ENCODE measurements around the gene DDX60.
A peak's percentile ranks its signal among the peaks of the same experiment; 100 is the strongest.
"Not testable (repeated sequence)": the region's sequence is repeated elsewhere in the genome, so short reads cannot be mapped to it uniquely, and the experiment has no call there.

The DDX60 gene

GRCh38 chr4:168220893-168221292, 97.7 kb downstream of the DDX60 start:
- no peaks in the 10 kb centered on the region for H3K4me1 ChIP-seq (ENCODE audit: control insufficient read depth in 2 of 2, insufficient read depth in 2 of 2, low read length in 2 of 2)
- H3K27me3 ChIP-seq (ENCODE audit: control insufficient read depth in 2 of 2, insufficient read depth in 2 of 2, low read length in 2 of 2) = no peaks in the 10 kb centered on the region
- H3K36me3 ChIP-seq (ENCODE audit: control insufficient read depth in 2 of 2, insufficient read depth in 2 of 2, low read length in 2 of 2) = peaks cover 14 to 33% of the 10 kb centered on the region in 2 donors
- no peak overlapping the region for H3K4me3 ChIP-seq (ENCODE audit: low read length in 2 of 2)
- H3K27ac ChIP-seq (ENCODE audit: low read depth in 2 of 2, low read length in 2 of 2) = no peak overlapping the region
- no peak overlapping the region for H3K9ac ChIP-seq (ENCODE audit: low read depth in 1 of 2, low read length in 2 of 2)
- H3K9me3 ChIP-seq (ENCODE audit: control insufficient read depth in 2 of 2, low read length in 2 of 2) = no peaks in the 10 kb centered on the region

DNA sequence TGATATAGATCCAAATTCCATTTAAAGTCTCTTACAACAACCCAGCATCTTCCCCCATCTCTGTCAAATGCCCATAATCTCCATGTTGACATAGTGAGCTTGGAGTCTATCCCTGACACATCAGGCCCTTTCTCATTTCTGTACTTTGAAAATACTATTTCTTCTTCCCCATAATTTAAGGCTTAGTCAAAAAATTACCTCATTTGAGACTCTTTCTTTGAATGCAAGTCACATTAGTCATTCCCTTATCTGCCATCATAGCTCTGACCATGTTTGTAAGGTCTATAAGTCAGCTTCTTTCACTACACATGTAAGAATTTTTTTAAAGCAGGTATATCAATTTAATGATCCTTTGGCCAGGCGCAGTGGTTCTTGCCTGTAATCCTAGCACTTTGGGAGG, 99.9 kb downstream of the DDX60 start:
- H3K4me1 ChIP-seq (ENCODE audit: control insufficient read depth in 2 of 2, insufficient read depth in 2 of 2, low read length in 2 of 2) = no peaks in the 10 kb centered on the region
- H3K27me3 ChIP-seq (ENCODE audit: control insufficient read depth in 2 of 2, insufficient read depth in 2 of 2, low read length in 2 of 2) = no peaks in the 10 kb centered on the region
- H3K27ac ChIP-seq (ENCODE audit: low read depth in 2 of 2, low read length in 2 of 2) = no peak overlapping the region
- no peak overlapping the region for H3K4me3 ChIP-seq (ENCODE audit: low read length in 2 of 2)
- H3K9me3 ChIP-seq (ENCODE audit: control insufficient read depth in 2 of 2, low read length in 2 of 2) = no peaks in the 10 kb centered on the region
- H3K9ac ChIP-seq (ENCODE audit: low read depth in 1 of 2, low read length in 2 of 2) = no peak overlapping the region
- peaks cover 11 to 29% of the 10 kb centered on the region in 2 donors for H3K36me3 ChIP-seq (ENCODE audit: control insufficient read depth in 2 of 2, insufficient read depth in 2 of 2, low read length in 2 of 2)

- not testable (repeated sequence) for H3K4me1 ChIP-seq (ENCODE audit: control insufficient read depth in 2 of 2, insufficient read depth in 2 of 2, low read length in 2 of 2); H3K27ac ChIP-seq (ENCODE audit: low read depth in 2 of 2, low read length in 2 of 2); H3K9ac ChIP-seq (ENCODE audit: low read depth in 1 of 2, low read length in 2 of 2); H3K27me3 ChIP-seq (ENCODE audit: control insufficient read depth in 2 of 2, insufficient read depth in 2 of 2, low read length in 2 of 2); H3K9me3 ChIP-seq (ENCODE audit: control insufficient read depth in 2 of 2, low read length in 2 of 2); H3K4me3 ChIP-seq (ENCODE audit: low read length in 2 of 2)
- peaks cover 3 to 12% of the 10 kb centered on the region in 2 donors for H3K36me3 ChIP-seq (ENCODE audit: control insufficient read depth in 2 of 2, insufficient read depth in 2 of 2, low read length in 2 of 2)
These were observed 105.0 kb downstream of the DDX60 start for GRCh38 chr4:168213511-168213910.

DNA sequence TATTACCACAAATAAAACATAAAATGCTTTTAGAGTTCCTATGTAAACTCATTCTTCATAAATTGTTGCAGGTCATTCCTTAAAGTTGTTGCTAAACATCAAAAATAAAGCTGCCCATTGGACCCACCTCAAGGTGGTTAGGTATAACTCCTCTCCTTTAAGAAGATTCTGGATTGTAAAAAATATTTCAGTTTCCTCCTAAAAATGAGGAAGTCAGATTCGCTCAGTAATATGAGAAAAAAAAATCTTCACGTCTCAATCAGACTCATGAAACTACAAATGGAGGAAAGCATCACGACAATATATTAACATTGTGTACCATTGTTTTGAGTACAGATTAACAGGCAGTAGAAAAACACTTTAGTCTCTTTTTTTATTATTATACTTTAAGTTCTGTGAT, 105.9 kb downstream of the DDX60 start:
- no peaks in the 10 kb centered on the region for H3K27me3 ChIP-seq (ENCODE audit: control insufficient read depth in 2 of 2, insufficient read depth in 2 of 2, low read length in 2 of 2)

GRCh38 chr4:168208957-168209614, 109.5 kb downstream of the DDX60 start:
- Histone ChIP-seq H3K36me3 (ENCODE audit: control insufficient read depth in 2 of 2, insufficient read depth in 2 of 2, low read length in 2 of 2) (no peaks in the 10 kb centered on the region), H3K27me3 (ENCODE audit: control insufficient read depth in 2 of 2, insufficient read depth in 2 of 2, low read length in 2 of 2) (no peaks in the 10 kb centered on the region), H3K9me3 (ENCODE audit: control insufficient read depth in 2 of 2, low read length in 2 of 2) (peaks cover 3 to 7% of the 10 kb centered on the region in 2 donors), H3K27ac (ENCODE audit: low read depth in 2 of 2, low read length in 2 of 2) (peak overlapping the region in 1 of 2 donors; percentile 47), H3K4me3 (ENCODE audit: low read length in 2 of 2) (no peak overlapping the region), H3K4me1 (ENCODE audit: control insufficient read depth in 2 of 2, insufficient read depth in 2 of 2, low read length in 2 of 2) (no peaks in the 10 kb centered on the region), H3K9ac (ENCODE audit: low read depth in 1 of 2, low read length in 2 of 2) (no peak overlapping the region)

More for the DNA sequence above, 105.9 kb downstream of the DDX60 start:
- H3K36me3 ChIP-seq (ENCODE audit: control insufficient read depth in 2 of 2, insufficient read depth in 2 of 2, low read length in 2 of 2) = peaks cover 0 to 9% of the 10 kb centered on the region in 2 donors
- H3K4me1 ChIP-seq (ENCODE audit: control insufficient read depth in 2 of 2, insufficient read depth in 2 of 2, low read length in 2 of 2) = no peaks in the 10 kb centered on the region
- no peak overlapping the region for H3K4me3 ChIP-seq (ENCODE audit: low read length in 2 of 2)
- H3K9me3 ChIP-seq (ENCODE audit: control insufficient read depth in 2 of 2, low read length in 2 of 2) = no peaks in the 10 kb centered on the region
- H3K27ac ChIP-seq (ENCODE audit: low read depth in 2 of 2, low read length in 2 of 2) = no peak overlapping the region
- no peak overlapping the region for H3K9ac ChIP-seq (ENCODE audit: low read depth in 1 of 2, low read length in 2 of 2)

GRCh38 chr4:168203233-168203911, 115.2 kb downstream of the DDX60 start:
- H3K9ac ChIP-seq (ENCODE audit: low read depth in 1 of 2, low read length in 2 of 2) = no peak overlapping the region
- H3K27ac ChIP-seq (ENCODE audit: low read depth in 2 of 2, low read length in 2 of 2) = no peak overlapping the region
- H3K36me3 ChIP-seq (ENCODE audit: control insufficient read depth in 2 of 2, insufficient read depth in 2 of 2, low read length in 2 of 2) = no peaks in the 10 kb centered on the region
- peaks cover 0 to 8% of the 10 kb centered on the region in 2 donors for H3K4me1 ChIP-seq (ENCODE audit: control insufficient read depth in 2 of 2, insufficient read depth in 2 of 2, low read length in 2 of 2)
- H3K9me3 ChIP-seq (ENCODE audit: control insufficient read depth in 2 of 2, low read length in 2 of 2) = peaks cover 10 to 11% of the 10 kb centered on the region in 2 donors
- H3K27me3 ChIP-seq (ENCODE audit: control insufficient read depth in 2 of 2, insufficient read depth in 2 of 2, low read length in 2 of 2) = no peaks in the 10 kb centered on the region
- no peak overlapping the region for H3K4me3 ChIP-seq (ENCODE audit: low read length in 2 of 2)

DNA sequence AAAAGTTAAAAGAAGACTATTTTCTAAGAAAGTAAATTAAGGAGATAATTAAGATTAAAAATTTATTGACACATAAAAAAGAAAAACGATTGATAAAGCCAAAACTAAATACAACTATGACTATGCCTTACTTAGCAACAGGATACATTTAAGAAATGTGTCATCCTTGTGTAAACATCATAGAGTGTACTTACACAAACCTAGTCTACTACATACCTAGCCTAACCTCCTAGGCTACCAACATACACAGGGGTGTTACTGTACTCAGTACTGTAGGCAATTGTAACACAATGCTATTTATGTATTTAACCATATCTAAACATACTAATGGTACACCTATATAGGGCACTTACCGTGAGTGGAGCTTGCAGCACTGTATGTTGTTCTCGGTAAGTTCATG, 117.9 kb downstream of the DDX60 start:
- no peaks in the 10 kb centered on the region for H3K27me3 ChIP-seq (ENCODE audit: control insufficient read depth in 2 of 2, insufficient read depth in 2 of 2, low read length in 2 of 2)
- no peak overlapping the region for H3K9ac ChIP-seq (ENCODE audit: low read depth in 1 of 2, low read length in 2 of 2)
- no peak overlapping the region for H3K27ac ChIP-seq (ENCODE audit: low read depth in 2 of 2, low read length in 2 of 2)
- H3K9me3 ChIP-seq (ENCODE audit: control insufficient read depth in 2 of 2, low read length in 2 of 2) = peaks cover 10 to 11% of the 10 kb centered on the region in 2 donors
- no peaks in the 10 kb centered on the region for H3K36me3 ChIP-seq (ENCODE audit: control insufficient read depth in 2 of 2, insufficient read depth in 2 of 2, low read length in 2 of 2)
- no peak overlapping the region for H3K4me3 ChIP-seq (ENCODE audit: low read length in 2 of 2)
- peaks cover 0 to 8% of the 10 kb centered on the region in 2 donors for H3K4me1 ChIP-seq (ENCODE audit: control insufficient read depth in 2 of 2, insufficient read depth in 2 of 2, low read length in 2 of 2)

- Histone ChIP-seq H3K9me3 (ENCODE audit: control insufficient read depth in 2 of 2, low read length in 2 of 2) (peaks cover 8 to 10% of the 10 kb centered on the region in 2 donors), H3K27ac (ENCODE audit: low read depth in 2 of 2, low read length in 2 of 2) (peak overlapping the region in 1 of 2 donors; percentile 66), H3K27me3 (ENCODE audit: control insufficient read depth in 2 of 2, insufficient read depth in 2 of 2, low read length in 2 of 2) (no peaks in the 10 kb centered on the region), H3K4me1 (ENCODE audit: control insufficient read depth in 2 of 2, insufficient read depth in 2 of 2, low read length in 2 of 2) (peaks cover 0 to 8% of the 10 kb centered on the region in 2 donors), H3K9ac (ENCODE audit: low read depth in 1 of 2, low read length in 2 of 2) (no peak overlapping the region), H3K4me3 (ENCODE audit: low read length in 2 of 2) (no peak overlapping the region), H3K36me3 (ENCODE audit: control insufficient read depth in 2 of 2, insufficient read depth in 2 of 2, low read length in 2 of 2) (no peaks in the 10 kb centered on the region)
These were observed 119.1 kb downstream of the DDX60 start for GRCh38 chr4:168199260-168199957.

- no peaks in the 10 kb centered on the region for H3K27me3 ChIP-seq (ENCODE audit: control insufficient read depth in 2 of 2, insufficient read depth in 2 of 2, low read length in 2 of 2)
- no peak overlapping the region for H3K9ac ChIP-seq (ENCODE audit: low read depth in 1 of 2, low read length in 2 of 2)
- H3K9me3 ChIP-seq (ENCODE audit: control insufficient read depth in 2 of 2, low read length in 2 of 2) = no peaks in the 10 kb centered on the region
- no peaks in the 10 kb centered on the region for H3K36me3 ChIP-seq (ENCODE audit: control insufficient read depth in 2 of 2, insufficient read depth in 2 of 2, low read length in 2 of 2)
- H3K4me1 ChIP-seq (ENCODE audit: control insufficient read depth in 2 of 2, insufficient read depth in 2 of 2, low read length in 2 of 2) = peaks cover 0 to 8% of the 10 kb centered on the region in 2 donors
- H3K27ac ChIP-seq (ENCODE audit: low read depth in 2 of 2, low read length in 2 of 2) = peak overlapping the region in 1 of 2 donors; percentile 66
- no peak overlapping the region for H3K4me3 ChIP-seq (ENCODE audit: low read length in 2 of 2)
These were observed 120.6 kb downstream of the DDX60 start for GRCh38 chr4:168197926-168198325.

GRCh38 chr4:168188754-168189153, 129.8 kb downstream of the DDX60 start:
- H3K4me3 ChIP-seq (ENCODE audit: low read length in 2 of 2) = no peak overlapping the region
- no peaks in the 10 kb centered on the region for H3K27me3 ChIP-seq (ENCODE audit: control insufficient read depth in 2 of 2, insufficient read depth in 2 of 2, low read length in 2 of 2)
- peaks cover 0 to 6% of the 10 kb centered on the region in 2 donors for H3K4me1 ChIP-seq (ENCODE audit: control insufficient read depth in 2 of 2, insufficient read depth in 2 of 2, low read length in 2 of 2)
- no peak overlapping the region for H3K27ac ChIP-seq (ENCODE audit: low read depth in 2 of 2, low read length in 2 of 2)
- no peaks in the 10 kb centered on the region for H3K36me3 ChIP-seq (ENCODE audit: control insufficient read depth in 2 of 2, insufficient read depth in 2 of 2, low read length in 2 of 2)
- no peaks in the 10 kb centered on the region for H3K9me3 ChIP-seq (ENCODE audit: control insufficient read depth in 2 of 2, low read length in 2 of 2)
- no peak overlapping the region for H3K9ac ChIP-seq (ENCODE audit: low read depth in 1 of 2, low read length in 2 of 2)
